WTC11 (cell line): ENCODE measurements around the gene TNNC2.

Experiments used
- CREB1 ChIP-seq: sonication (generic); formaldehyde crosslinking; IDR thresholded peaks from 2 replicates; pipeline ENCODE4 v1.8.0; 2023; ENCODE audit warnings: mild to moderate bottlenecking, missing genetic modification reagents
- ESRRA ChIP-seq: sonication (generic); formaldehyde crosslinking; IDR thresholded peaks from 2 replicates; pipeline ENCODE4 v1.8.1; 2022; ENCODE audit warnings: mild to moderate bottlenecking, missing genetic modification reagents, borderline replicate concordance
- GABPB1 ChIP-seq: sonication (generic); formaldehyde crosslinking; IDR thresholded peaks from 2 replicates; pipeline ENCODE4 v1.8.1; 2023; ENCODE audit warnings: mild to moderate bottlenecking, missing genetic modification reagents
- MYBL2 ChIP-seq: sonication (generic); formaldehyde crosslinking; IDR thresholded peaks from 2 replicates; pipeline ENCODE4 v1.8.1; 2023; ENCODE audit warnings: mild to moderate bottlenecking, moderate library complexity, missing genetic modification reagents
- TCF7 ChIP-seq: sonication (generic); formaldehyde crosslinking; IDR thresholded peaks from 2 replicates; pipeline ENCODE4 v1.8.0; 2022; ENCODE audit warnings: mild to moderate bottlenecking, low read depth, missing genetic modification reagents, moderate library complexity
- TEAD4 ChIP-seq: sonication (generic); formaldehyde crosslinking; IDR thresholded peaks from 2 replicates; pipeline ENCODE4 v1.8.0; 2022; ENCODE audit warnings: mild to moderate bottlenecking, missing genetic modification reagents
- ZBTB21 ChIP-seq: sonication (generic); formaldehyde crosslinking; IDR thresholded peaks from 2 replicates; pipeline ENCODE4 v1.8.1; 2023; ENCODE audit warnings: mild to moderate bottlenecking, missing genetic modification reagents, borderline replicate concordance
- ZNF416 ChIP-seq: fragments of 250-450 bp; sonication (Bioruptor Pico); IDR thresholded peaks from 2 replicates; pipeline ENCODE4 v1.9.0; 2021; ENCODE audit warnings: mild to moderate bottlenecking, inconsistent platforms
- TF ChIP-seq, protein P1 (sequence below): fragments of 200-600 bp; IDR thresholded peaks from 2 replicates; pipeline ENCODE4 v1.8.0; 2022; ENCODE audit warnings: antibody characterized with exemption
- TF ChIP-seq, protein P2 (sequence below): sonication (generic); formaldehyde crosslinking; IDR thresholded peaks from 2 replicates; pipeline ENCODE4 v1.8.0; 2023; ENCODE audit warnings: missing genetic modification reagents, mild to moderate bottlenecking, borderline replicate concordance
- TF ChIP-seq, protein P3 (sequence below): fragments of 250-450 bp; sonication (Bioruptor Pico); IDR thresholded peaks from 2 replicates; pipeline ENCODE4 v2.1.2; 2022; ENCODE audit warnings: mild to moderate bottlenecking, moderate library complexity
- TF ChIP-seq, protein P4 (sequence below): sonication (generic); formaldehyde crosslinking; IDR thresholded peaks from 2 replicates; pipeline ENCODE4 v1.8.1; 2022; ENCODE audit warnings: mild to moderate bottlenecking, missing genetic modification reagents, moderate library complexity, borderline replicate concordance

GRCh38 chr20:45867136-45867818 is 40.2 kb upstream of the TNNC2 start:
- TF ChIP-seq, protein P1, sequence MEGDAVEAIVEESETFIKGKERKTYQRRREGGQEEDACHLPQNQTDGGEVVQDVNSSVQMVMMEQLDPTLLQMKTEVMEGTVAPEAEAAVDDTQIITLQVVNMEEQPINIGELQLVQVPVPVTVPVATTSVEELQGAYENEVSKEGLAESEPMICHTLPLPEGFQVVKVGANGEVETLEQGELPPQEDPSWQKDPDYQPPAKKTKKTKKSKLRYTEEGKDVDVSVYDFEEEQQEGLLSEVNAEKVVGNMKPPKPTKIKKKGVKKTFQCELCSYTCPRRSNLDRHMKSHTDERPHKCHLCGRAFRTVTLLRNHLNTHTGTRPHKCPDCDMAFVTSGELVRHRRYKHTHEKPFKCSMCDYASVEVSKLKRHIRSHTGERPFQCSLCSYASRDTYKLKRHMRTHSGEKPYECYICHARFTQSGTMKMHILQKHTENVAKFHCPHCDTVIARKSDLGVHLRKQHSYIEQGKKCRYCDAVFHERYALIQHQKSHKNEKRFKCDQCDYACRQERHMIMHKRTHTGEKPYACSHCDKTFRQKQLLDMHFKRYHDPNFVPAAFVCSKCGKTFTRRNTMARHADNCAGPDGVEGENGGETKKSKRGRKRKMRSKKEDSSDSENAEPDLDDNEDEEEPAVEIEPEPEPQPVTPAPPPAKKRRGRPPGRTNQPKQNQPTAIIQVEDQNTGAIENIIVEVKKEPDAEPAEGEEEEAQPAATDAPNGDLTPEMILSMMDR: no peak
- TF ChIP-seq CREB1 (CRISPR knock-in tag): no peak
- no peak for TF ChIP-seq GABPB1 (CRISPR knock-in tag)
- no peak for TF ChIP-seq ZBTB21 (CRISPR knock-in tag)
- TF ChIP-seq, protein P2, sequence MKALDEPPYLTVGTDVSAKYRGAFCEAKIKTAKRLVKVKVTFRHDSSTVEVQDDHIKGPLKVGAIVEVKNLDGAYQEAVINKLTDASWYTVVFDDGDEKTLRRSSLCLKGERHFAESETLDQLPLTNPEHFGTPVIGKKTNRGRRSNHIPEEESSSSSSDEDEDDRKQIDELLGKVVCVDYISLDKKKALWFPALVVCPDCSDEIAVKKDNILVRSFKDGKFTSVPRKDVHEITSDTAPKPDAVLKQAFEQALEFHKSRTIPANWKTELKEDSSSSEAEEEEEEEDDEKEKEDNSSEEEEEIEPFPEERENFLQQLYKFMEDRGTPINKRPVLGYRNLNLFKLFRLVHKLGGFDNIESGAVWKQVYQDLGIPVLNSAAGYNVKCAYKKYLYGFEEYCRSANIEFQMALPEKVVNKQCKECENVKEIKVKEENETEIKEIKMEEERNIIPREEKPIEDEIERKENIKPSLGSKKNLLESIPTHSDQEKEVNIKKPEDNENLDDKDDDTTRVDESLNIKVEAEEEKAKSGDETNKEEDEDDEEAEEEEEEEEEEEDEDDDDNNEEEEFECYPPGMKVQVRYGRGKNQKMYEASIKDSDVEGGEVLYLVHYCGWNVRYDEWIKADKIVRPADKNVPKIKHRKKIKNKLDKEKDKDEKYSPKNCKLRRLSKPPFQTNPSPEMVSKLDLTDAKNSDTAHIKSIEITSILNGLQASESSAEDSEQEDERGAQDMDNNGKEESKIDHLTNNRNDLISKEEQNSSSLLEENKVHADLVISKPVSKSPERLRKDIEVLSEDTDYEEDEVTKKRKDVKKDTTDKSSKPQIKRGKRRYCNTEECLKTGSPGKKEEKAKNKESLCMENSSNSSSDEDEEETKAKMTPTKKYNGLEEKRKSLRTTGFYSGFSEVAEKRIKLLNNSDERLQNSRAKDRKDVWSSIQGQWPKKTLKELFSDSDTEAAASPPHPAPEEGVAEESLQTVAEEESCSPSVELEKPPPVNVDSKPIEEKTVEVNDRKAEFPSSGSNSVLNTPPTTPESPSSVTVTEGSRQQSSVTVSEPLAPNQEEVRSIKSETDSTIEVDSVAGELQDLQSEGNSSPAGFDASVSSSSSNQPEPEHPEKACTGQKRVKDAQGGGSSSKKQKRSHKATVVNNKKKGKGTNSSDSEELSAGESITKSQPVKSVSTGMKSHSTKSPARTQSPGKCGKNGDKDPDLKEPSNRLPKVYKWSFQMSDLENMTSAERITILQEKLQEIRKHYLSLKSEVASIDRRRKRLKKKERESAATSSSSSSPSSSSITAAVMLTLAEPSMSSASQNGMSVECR (CRISPR knock-in tag): no peak
- no peak for TF ChIP-seq TEAD4 (CRISPR knock-in tag)
- TF ChIP-seq ZNF416 (CRISPR knock-in tag): no peak
- no peak for TF ChIP-seq ESRRA (CRISPR knock-in tag)
- no peak for TF ChIP-seq TCF7
- TF ChIP-seq, protein P3, sequence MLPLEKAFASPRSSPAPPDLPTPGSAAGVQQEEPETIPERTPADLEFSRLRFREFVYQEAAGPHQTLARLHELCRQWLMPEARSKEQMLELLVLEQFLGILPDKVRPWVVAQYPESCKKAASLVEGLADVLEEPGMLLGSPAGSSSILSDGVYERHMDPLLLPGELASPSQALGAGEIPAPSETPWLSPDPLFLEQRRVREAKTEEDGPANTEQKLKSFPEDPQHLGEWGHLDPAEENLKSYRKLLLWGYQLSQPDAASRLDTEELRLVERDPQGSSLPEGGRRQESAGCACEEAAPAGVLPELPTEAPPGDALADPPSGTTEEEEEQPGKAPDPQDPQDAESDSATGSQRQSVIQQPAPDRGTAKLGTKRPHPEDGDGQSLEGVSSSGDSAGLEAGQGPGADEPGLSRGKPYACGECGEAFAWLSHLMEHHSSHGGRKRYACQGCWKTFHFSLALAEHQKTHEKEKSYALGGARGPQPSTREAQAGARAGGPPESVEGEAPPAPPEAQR (CRISPR knock-in tag): no peak
- TF ChIP-seq MYBL2 (CRISPR knock-in tag): no peak
- TF ChIP-seq, protein P4, sequence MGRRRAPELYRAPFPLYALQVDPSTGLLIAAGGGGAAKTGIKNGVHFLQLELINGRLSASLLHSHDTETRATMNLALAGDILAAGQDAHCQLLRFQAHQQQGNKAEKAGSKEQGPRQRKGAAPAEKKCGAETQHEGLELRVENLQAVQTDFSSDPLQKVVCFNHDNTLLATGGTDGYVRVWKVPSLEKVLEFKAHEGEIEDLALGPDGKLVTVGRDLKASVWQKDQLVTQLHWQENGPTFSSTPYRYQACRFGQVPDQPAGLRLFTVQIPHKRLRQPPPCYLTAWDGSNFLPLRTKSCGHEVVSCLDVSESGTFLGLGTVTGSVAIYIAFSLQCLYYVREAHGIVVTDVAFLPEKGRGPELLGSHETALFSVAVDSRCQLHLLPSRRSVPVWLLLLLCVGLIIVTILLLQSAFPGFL (CRISPR knock-in tag): no peak
